Stimulated activated naive CD4-positive, alpha-beta T cell (primary cell): Measurements from ENCODE around the gene LRIG1.

Experiments used
- DNase-seq, 6 experiments: peaks; one replicate each; lab custom pipeline; 2025; lab: John Stamatoyannopoulos, UW

The LRIG1 gene

GRCh38 chr3:66489115-66489514 lies 11.7 kb downstream of the LRIG1 start:
- peak in 1 of 6 experiments; percentile 3 for DNase-seq

- peak in 1 of 6 experiments; percentile 1 for DNase-seq
These were observed 12.3 kb downstream of the LRIG1 start for GRCh38 chr3:66488492-66488891.

GRCh38 chr3:66487465-66487864 lies 13.4 kb downstream of the LRIG1 start:
- DNase-seq, result no peak

GRCh38 chr3:66486646-66487045 lies 14.2 kb downstream of the LRIG1 start:
- no peak for DNase-seq

- DNase-seq, result no peak
These were observed 14.6 kb downstream of the LRIG1 start for GRCh38 chr3:66486202-66486601.

GRCh38 chr3:66485291-66485968 lies 15.4 kb downstream of the LRIG1 start:
- DNase-seq, result no peak

GRCh38 chr3:66484106-66484844 lies 16.5 kb downstream of the LRIG1 start:
- no peak for DNase-seq

- no peak for DNase-seq
These were observed 17.4 kb downstream of the LRIG1 start for GRCh38 chr3:66483409-66483906.

GRCh38 chr3:66483006-66483405 lies 17.8 kb downstream of the LRIG1 start:
- DNase-seq, result no peak

- no peak for DNase-seq
These were observed 18.8 kb downstream of the LRIG1 start for GRCh38 chr3:66482018-66482404.

- peak in 1 of 6 experiments; percentile 10 for DNase-seq
These were observed 19.5 kb downstream of the LRIG1 start for GRCh38 chr3:66481071-66482017.

GRCh38 chr3:66480666-66481065 lies 20.2 kb downstream of the LRIG1 start:
- peak in 2 of 6 experiments; percentile 13 to 21 for DNase-seq

GRCh38 chr3:66479532-66479947 lies 21.3 kb downstream of the LRIG1 start:
- DNase-seq, result no peak

- no peak for DNase-seq
These were observed 21.9 kb downstream of the LRIG1 start for GRCh38 chr3:66478960-66479359.

- DNase-seq, result no peak
These were observed 23.0 kb downstream of the LRIG1 start for GRCh38 chr3:66477856-66478255.

- no peak for DNase-seq
These were observed 23.9 kb downstream of the LRIG1 start for GRCh38 chr3:66476852-66477381.

GRCh38 chr3:66475386-66476020 lies 25.3 kb downstream of the LRIG1 start:
- no peak for DNase-seq

GRCh38 chr3:66473692-66474091 lies 27.1 kb downstream of the LRIG1 start:
- no peak for DNase-seq

GRCh38 chr3:66473181-66473580 lies 27.6 kb downstream of the LRIG1 start:
- no peak for DNase-seq

- DNase-seq, result no peak
These were observed 28.3 kb downstream of the LRIG1 start for GRCh38 chr3:66472313-66473134.
